H1 (cell line): ENCODE measurements around the gene KRTAP8-1.

Source experiments
- ASH2L ChIP-seq: fragments of 200-600, 300-600 bp; sonication (generic); IDR thresholded peaks from one replicate; pipeline ENCODE4 v1.7.1; 2017; ENCODE audit warnings: low read length
- EP300 ChIP-seq, 2 experiments: IDR thresholded peaks; 1 replicate in 1 of 2; 2 replicates in 1 of 2; pipeline ENCODE4 v1.6.1; 2011 to 2012; ENCODE audit warnings: low read depth in 2 of 2, low read length in 2 of 2, mild to moderate bottlenecking in 2 of 2, borderline replicate concordance in 1 of 2, inconsistent platforms in 1 of 2, moderate library complexity in 1 of 2
- EZH2 ChIP-seq: fragments of 200-600 bp; sonication (generic); IDR thresholded peaks from 2 replicates; pipeline ENCODE4 v1.7.1; 2012; ENCODE audit warnings: low read depth, mild to moderate bottlenecking, moderate library complexity, low read length, inconsistent platforms; ENCODE audit not compliant: severe bottlenecking
- HDAC6 ChIP-seq: IDR thresholded peaks from one replicate; pipeline ENCODE4 v1.7.1; 2012; ENCODE audit warnings: low read depth, mild to moderate bottlenecking, inconsistent platforms, low read length, moderate library complexity
- MAFK ChIP-seq: IDR thresholded peaks from 2 replicates; pipeline ENCODE4 v1.6.1; 2012; ENCODE audit warnings: low read depth, mild to moderate bottlenecking, improper control_type of control experiment, low read length
- TF ChIP-seq, protein P1 (sequence below), 3 experiments: IDR thresholded peaks; 1 replicate in 2 of 3; 2 replicates in 1 of 3; pipeline versions ENCODE4 v1.5.1 to v1.6.1; 2011; ENCODE audit warnings: low read length in 3 of 3, mild to moderate bottlenecking in 3 of 3, inconsistent platforms in 2 of 3, low read depth in 1 of 3, moderate library complexity in 1 of 3; ENCODE audit not compliant: insufficient read depth in 1 of 3; ENCODE audit errors: control extremely low read depth in 1 of 3

- no peak for TF ChIP-seq MAFK
- no peak for TF ChIP-seq EZH2
- no peak for TF ChIP-seq EP300 (IDR thresholded peaks at IDR 0.05; ENCODE audit: borderline replicate concordance in 1 of 2, low read depth in 2 of 2, low read length in 2 of 2)
- TF ChIP-seq ASH2L, result no peak
- TF ChIP-seq HDAC6, result no peak
- TF ChIP-seq, protein P1, sequence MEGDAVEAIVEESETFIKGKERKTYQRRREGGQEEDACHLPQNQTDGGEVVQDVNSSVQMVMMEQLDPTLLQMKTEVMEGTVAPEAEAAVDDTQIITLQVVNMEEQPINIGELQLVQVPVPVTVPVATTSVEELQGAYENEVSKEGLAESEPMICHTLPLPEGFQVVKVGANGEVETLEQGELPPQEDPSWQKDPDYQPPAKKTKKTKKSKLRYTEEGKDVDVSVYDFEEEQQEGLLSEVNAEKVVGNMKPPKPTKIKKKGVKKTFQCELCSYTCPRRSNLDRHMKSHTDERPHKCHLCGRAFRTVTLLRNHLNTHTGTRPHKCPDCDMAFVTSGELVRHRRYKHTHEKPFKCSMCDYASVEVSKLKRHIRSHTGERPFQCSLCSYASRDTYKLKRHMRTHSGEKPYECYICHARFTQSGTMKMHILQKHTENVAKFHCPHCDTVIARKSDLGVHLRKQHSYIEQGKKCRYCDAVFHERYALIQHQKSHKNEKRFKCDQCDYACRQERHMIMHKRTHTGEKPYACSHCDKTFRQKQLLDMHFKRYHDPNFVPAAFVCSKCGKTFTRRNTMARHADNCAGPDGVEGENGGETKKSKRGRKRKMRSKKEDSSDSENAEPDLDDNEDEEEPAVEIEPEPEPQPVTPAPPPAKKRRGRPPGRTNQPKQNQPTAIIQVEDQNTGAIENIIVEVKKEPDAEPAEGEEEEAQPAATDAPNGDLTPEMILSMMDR (IDR thresholded peaks at IDR 0.05; ENCODE audit: control extremely low read depth in 1 of 3, insufficient read depth in 1 of 3, low read depth in 1 of 3, low read length in 3 of 3), result no peak
Measured at GRCh38 chr21:30793581-30794314, 19.3 kb downstream of the KRTAP8-1 start.
